ENCODE data around the gene SNX14. TPM values are rescaled to one million over a fixed set of nuclear protein-coding genes. Genes with fewer than 3 reads are reported as not detected.

The SNX14 gene
- total and polyA plus RNA-seq, 2 of the 8 experiments (the other 6 are each of a cell fraction or from before 2014, with no cell fraction given), result 11.9 to 24.2 TPM

- ChIA-PET CTCF (ENCODE audit: partially characterized antibody) (interaction anchor here (1.6 to 13.1 kb wide), 3 partner anchors 13 to 125 kb away, joined by 4 to 153 read pairs (median 99); no protein-coding TSS in a partner anchor), POLR2A (ENCODE audit: partially characterized antibody) (interaction anchor here (2.0 kb wide), 1 partner anchor 200 kb away, joined by 4 read pairs; no protein-coding TSS in a partner anchor)
- no peak overlapping the region for H2BK12ac ChIP-seq (ENCODE audit: low read depth, low read length)
- H3K14ac ChIP-seq (ENCODE audit: insufficient read length), result no peak overlapping the region
- H3K27me3 ChIP-seq (replicated peaks in 1 of 4; ENCODE audit: control insufficient read depth in 3 of 4, extremely low read depth in 1 of 4, insufficient read depth in 3 of 4, low read length in 3 of 4), result no peaks in the 10 kb centered on the region
- H4K91ac ChIP-seq (replicated peaks; ENCODE audit: insufficient read length, low read length), result no peak overlapping the region
- 88% methylated on average over 1 of the region's 1 CpG; no CpG with 5 or more reads in 1 of the 2 experiments for WGBS, 2 experiments (ENCODE audit: extremely low coverage in 1 of 2, insufficient coverage in 1 of 2, insufficient read length in 1 of 2, insufficient replicate concordance in 2 of 2, low coverage in 1 of 2, low lambda C conversion rate in 2 of 2, missing lambda C conversion rate in 1 of 2)
- no peak overlapping the region for H3K9ac ChIP-seq (replicated peaks in 1 of 4; ENCODE audit: extremely low read depth in 1 of 4, low read depth in 3 of 4, low read length in 3 of 4)
- H3K4me3 ChIP-seq (ENCODE audit: extremely low read depth in 1 of 4, insufficient read depth in 2 of 4, low read depth in 3 of 4, low read length in 4 of 4), result no peak overlapping the region
- H4K8ac ChIP-seq (ENCODE audit: extremely low read depth, insufficient read depth, low read length), result no peak overlapping the region
- no peak for DNase-seq (ENCODE audit: low read depth in 1 of 2, low spot score in 2 of 2)
- H3K56ac ChIP-seq (replicated peaks; ENCODE audit: insufficient read length, low read depth, low read length), result no peak overlapping the region
- no peak overlapping the region for H2BK20ac ChIP-seq (ENCODE audit: low read length)
- H3K23ac ChIP-seq (ENCODE audit: insufficient read length), result no peak overlapping the region
- FAIRE-seq, result no peak
- no peaks in the 10 kb centered on the region for H3K4me1 ChIP-seq (replicated peaks in 1 of 4; ENCODE audit: control insufficient read depth in 3 of 4, insufficient read depth in 4 of 4, low read length in 3 of 4)
- no peaks in the 10 kb centered on the region for H3K36me3 ChIP-seq (ENCODE audit: control insufficient read depth in 2 of 4, insufficient read depth in 4 of 4, low read length in 3 of 4)
- TF ChIP-seq JUND (IDR thresholded peaks at IDR 0.05; ENCODE audit: low read length) (no peak), POU5F1 (IDR thresholded peaks at IDR 0.05; ENCODE audit: low read depth, low read length) (no peak), BACH1 (IDR thresholded peaks at IDR 0.05; ENCODE audit: low read length) (no peak), POLR2A (IDR thresholded peaks at IDR 0.05; ENCODE audit: control extremely low read depth in 1 of 2, low read depth in 2 of 2, low read length in 2 of 2) (no peak), YY1 (IDR thresholded peaks at IDR 0.05; ENCODE audit: low read depth, low read length) (no peak), KDM4A (IDR thresholded peaks at IDR 0.05; ENCODE audit: low read depth, low read length, severe bottlenecking) (no peak), EGR1 (IDR thresholded peaks at IDR 0.05; ENCODE audit: borderline replicate concordance, low read depth, low read length) (no peak), SRF (IDR thresholded peaks at IDR 0.05; ENCODE audit: low read depth, low read length) (no peak), TAF1 (IDR thresholded peaks at IDR 0.05; ENCODE audit: low read depth, low read length) (no peak), ATF3 (IDR thresholded peaks at IDR 0.05; ENCODE audit: insufficient read depth, low read depth, low read length) (no peak), SP2 (IDR thresholded peaks at IDR 0.05; ENCODE audit: low read length) (no peak), SP1 (IDR thresholded peaks at IDR 0.05; ENCODE audit: low read depth, low read length) (no peak), NRF1 (IDR thresholded peaks at IDR 0.05; ENCODE audit: low read depth, low read length) (no peak)
- no peaks in the 10 kb centered on the region for H3K9me3 ChIP-seq (ENCODE audit: insufficient read depth in 2 of 2, low read depth in 1 of 2, low read length in 1 of 2)
- H4K5ac ChIP-seq (ENCODE audit: insufficient read length, low read depth, low read length), result no peak overlapping the region
- no peak overlapping the region for H3K4ac ChIP-seq (replicated peaks; ENCODE audit: insufficient read length, low read depth, low read length)
- no peaks in the 10 kb centered on the region for H3K79me1 ChIP-seq (ENCODE audit: low read depth, low read length)
- no peak overlapping the region for H3K18ac ChIP-seq (ENCODE audit: extremely low read depth, low read length)
- H3K4me2 ChIP-seq (ENCODE audit: insufficient read depth in 1 of 2, low read depth in 2 of 2, low read length in 2 of 2), result no peak overlapping the region
- no peaks in the 10 kb centered on the region for H3K79me2 ChIP-seq (ENCODE audit: control insufficient read depth in 1 of 2, insufficient read depth in 2 of 2, low read length in 2 of 2)
- H3K27ac ChIP-seq (ENCODE audit: low read depth, low read length), result no peak overlapping the region
- no peak overlapping the region for H2BK120ac ChIP-seq (replicated peaks; ENCODE audit: low read depth, low read length)
- no peak overlapping the region for H2BK5ac ChIP-seq (ENCODE audit: low read depth, low read length)
- no peaks in the 10 kb centered on the region for H4K20me1 ChIP-seq (replicated peaks in 1 of 2; ENCODE audit: control insufficient read depth in 1 of 2, insufficient read depth in 2 of 2, low read length in 2 of 2)
- no peak overlapping the region for H2AK5ac ChIP-seq (ENCODE audit: low read depth, low read length)
- H3K23me2 ChIP-seq (ENCODE audit: low read depth, low read length), result no peaks in the 10 kb centered on the region
- H2BK15ac ChIP-seq (ENCODE audit: low read length), result no peak overlapping the region
- H2AFZ ChIP-seq (ENCODE audit: low read length), result no peak overlapping the region
These were observed 114.5 kb downstream of the SNX14 start for GRCh38 chr6:85479208-85479607.

All from H1 (cell line).